Measurements from ENCODE around the gene MIB2.

The MIB2 gene

DNA sequence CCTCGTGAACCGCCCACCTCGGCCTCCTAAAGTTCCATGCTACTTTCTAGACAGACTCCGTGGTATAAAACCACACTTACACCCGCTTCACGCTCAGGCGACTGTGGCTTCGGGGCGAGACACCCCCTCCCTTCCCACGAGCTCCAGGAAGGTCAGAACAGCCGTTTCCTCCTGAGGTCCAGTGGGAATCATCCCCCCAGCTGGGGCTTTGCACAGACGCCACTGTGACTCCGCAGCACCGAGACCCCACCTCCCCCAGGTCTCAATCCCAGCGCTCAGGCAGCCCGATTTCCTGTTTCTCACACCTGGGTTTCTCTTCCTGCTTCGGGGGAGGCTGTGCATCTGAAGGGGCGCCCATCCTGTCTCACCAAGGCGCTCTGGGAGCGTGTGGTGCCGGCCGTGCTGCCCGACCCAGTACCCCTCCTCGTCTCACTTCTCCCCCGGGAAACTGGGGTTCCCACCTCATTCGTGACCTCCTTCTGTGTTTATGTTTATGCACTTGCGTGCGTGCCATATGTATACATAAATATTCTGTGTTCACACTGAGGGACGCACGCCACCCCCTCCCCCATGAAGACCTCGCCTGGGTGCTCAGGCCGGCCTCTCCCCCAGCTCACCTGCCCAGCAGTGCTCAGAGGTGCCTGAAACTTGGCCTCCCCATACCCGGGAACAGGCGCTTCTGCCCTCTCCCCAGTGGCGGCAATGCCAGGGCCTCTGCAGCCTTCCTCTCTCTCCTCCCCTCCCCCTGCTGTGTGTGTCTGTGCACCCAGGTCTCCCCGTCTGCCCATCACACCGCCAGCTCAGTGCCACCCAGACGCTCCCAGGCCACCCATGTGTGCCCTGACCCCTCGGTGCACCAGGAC is 62.6 kb downstream of the MIB2 start:
- TF ChIP-seq, protein P1, sequence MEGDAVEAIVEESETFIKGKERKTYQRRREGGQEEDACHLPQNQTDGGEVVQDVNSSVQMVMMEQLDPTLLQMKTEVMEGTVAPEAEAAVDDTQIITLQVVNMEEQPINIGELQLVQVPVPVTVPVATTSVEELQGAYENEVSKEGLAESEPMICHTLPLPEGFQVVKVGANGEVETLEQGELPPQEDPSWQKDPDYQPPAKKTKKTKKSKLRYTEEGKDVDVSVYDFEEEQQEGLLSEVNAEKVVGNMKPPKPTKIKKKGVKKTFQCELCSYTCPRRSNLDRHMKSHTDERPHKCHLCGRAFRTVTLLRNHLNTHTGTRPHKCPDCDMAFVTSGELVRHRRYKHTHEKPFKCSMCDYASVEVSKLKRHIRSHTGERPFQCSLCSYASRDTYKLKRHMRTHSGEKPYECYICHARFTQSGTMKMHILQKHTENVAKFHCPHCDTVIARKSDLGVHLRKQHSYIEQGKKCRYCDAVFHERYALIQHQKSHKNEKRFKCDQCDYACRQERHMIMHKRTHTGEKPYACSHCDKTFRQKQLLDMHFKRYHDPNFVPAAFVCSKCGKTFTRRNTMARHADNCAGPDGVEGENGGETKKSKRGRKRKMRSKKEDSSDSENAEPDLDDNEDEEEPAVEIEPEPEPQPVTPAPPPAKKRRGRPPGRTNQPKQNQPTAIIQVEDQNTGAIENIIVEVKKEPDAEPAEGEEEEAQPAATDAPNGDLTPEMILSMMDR (IDR thresholded peaks at IDR 0.05; ENCODE audit: borderline replicate concordance, control extremely low read depth, extremely low read depth, insufficient read depth, missing control alignments), result no peak
- in situ Hi-C loops (cut with MboI; ENCODE audit: low sequenced_read_pairs, unreplicated experiment), result no loop called here
- peak; percentile 88 for DNase-seq (ENCODE audit: low spot score)

DNA sequence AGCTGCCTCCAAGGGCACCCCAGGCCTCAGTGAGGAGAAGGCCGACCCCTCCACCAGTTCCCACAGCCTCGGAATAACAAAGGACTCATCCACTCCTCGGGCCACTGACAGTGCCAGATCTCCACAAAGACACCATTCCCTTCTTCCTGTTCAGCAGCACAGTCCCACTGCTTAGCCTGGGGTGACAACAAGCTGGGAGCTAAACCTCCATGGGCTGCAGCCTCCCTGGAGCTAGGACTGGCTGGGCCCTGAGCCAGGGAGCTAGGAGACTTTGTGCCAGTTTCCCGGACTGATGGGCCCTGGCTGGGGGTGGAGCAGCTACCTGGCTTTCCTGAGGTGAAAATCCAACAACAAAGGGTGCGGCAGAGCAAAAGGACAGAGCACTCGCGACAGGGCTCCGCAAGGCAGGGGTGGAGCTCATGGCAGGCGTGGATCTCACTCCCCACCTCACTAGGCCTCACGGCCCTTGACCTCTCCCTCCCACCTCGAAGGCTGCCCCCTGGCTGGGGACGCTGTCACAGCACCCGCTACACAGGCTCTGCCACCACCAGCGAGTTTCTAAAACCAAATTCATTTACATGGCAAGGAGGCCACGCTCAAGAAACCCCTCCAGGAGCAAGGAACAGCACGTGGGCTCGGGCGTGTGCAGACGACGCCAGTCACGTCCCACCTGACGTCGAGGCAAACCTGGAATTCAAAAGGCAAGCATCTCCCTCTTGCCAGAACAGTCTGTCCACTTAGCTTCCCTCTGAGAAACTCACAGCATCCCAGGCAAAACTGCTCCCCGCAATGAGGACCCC is 63.5 kb downstream of the MIB2 start:
- TF ChIP-seq, protein P1 (IDR thresholded peaks at IDR 0.05; ENCODE audit: borderline replicate concordance, control extremely low read depth, extremely low read depth, insufficient read depth, missing control alignments), result peak; percentile 55
- DNase-seq (ENCODE audit: low spot score), result peak; percentile 80
- in situ Hi-C loops (cut with MboI; ENCODE audit: low sequenced_read_pairs, unreplicated experiment), result no loop called here
